ENCODE data around the gene GPC5.

GPC5 gene

GRCh38 chr13:92028695-92029094, 630.3 kb downstream of the GPC5 start:
- DNase-seq (ENCODE audit: low read depth, low spot score), result no peak
- TF ChIP-seq, protein P1, sequence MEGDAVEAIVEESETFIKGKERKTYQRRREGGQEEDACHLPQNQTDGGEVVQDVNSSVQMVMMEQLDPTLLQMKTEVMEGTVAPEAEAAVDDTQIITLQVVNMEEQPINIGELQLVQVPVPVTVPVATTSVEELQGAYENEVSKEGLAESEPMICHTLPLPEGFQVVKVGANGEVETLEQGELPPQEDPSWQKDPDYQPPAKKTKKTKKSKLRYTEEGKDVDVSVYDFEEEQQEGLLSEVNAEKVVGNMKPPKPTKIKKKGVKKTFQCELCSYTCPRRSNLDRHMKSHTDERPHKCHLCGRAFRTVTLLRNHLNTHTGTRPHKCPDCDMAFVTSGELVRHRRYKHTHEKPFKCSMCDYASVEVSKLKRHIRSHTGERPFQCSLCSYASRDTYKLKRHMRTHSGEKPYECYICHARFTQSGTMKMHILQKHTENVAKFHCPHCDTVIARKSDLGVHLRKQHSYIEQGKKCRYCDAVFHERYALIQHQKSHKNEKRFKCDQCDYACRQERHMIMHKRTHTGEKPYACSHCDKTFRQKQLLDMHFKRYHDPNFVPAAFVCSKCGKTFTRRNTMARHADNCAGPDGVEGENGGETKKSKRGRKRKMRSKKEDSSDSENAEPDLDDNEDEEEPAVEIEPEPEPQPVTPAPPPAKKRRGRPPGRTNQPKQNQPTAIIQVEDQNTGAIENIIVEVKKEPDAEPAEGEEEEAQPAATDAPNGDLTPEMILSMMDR (IDR thresholded peaks at IDR 0.05; ENCODE audit: low read depth, low read length), result no peak
- in situ Hi-C loops (cut with HindIII; ENCODE audit: low sequenced_read_pairs), result no loop called here
- no peak overlapping the region for H3K4me3 ChIP-seq (ENCODE audit: low read depth, low read length)

DNA sequence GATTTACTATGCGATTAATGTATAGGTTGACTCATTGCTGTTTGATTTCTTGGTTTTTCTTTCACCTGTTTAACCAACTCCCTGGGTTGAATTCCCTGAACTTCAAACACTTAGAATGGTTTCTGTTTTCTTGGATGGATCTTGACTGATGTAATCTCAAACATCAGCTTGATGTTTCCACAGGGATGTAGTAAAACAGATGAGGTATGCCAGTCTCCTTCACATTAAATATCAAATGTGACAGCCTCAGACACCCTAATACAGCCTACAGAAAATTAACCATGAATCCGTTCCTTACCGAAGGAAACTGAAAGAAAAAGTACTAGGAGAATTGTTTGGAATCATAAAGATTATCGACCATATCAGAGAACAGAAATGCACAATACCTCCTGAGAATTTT, 631.2 kb downstream of the GPC5 start:
- H3K4me3 ChIP-seq (ENCODE audit: low read depth, low read length), result no peak overlapping the region
- DNase-seq (ENCODE audit: low read depth, low spot score), result no peak
- in situ Hi-C loops (cut with HindIII; ENCODE audit: low sequenced_read_pairs), result no loop called here
- TF ChIP-seq, protein P1 (IDR thresholded peaks at IDR 0.05; ENCODE audit: low read depth, low read length), result no peak

GRCh38 chr13:92038905-92039304, 640.5 kb downstream of the GPC5 start:
- DNase-seq (ENCODE audit: low read depth, low spot score), result no peak
- H3K4me3 ChIP-seq (ENCODE audit: low read depth, low read length), result no peak overlapping the region
- in situ Hi-C loops (cut with HindIII; ENCODE audit: low sequenced_read_pairs), result no loop called here
- TF ChIP-seq, protein P1 (IDR thresholded peaks at IDR 0.05; ENCODE audit: low read depth, low read length), result no peak

GRCh38 chr13:92042522-92042921, 644.1 kb downstream of the GPC5 start:
- DNase-seq (ENCODE audit: low read depth, low spot score), result no peak
- no peak overlapping the region for H3K4me3 ChIP-seq (ENCODE audit: low read depth, low read length)
- TF ChIP-seq, protein P1 (IDR thresholded peaks at IDR 0.05; ENCODE audit: low read depth, low read length), result no peak
- in situ Hi-C loops (cut with HindIII; ENCODE audit: low sequenced_read_pairs), result no loop called here

DNA sequence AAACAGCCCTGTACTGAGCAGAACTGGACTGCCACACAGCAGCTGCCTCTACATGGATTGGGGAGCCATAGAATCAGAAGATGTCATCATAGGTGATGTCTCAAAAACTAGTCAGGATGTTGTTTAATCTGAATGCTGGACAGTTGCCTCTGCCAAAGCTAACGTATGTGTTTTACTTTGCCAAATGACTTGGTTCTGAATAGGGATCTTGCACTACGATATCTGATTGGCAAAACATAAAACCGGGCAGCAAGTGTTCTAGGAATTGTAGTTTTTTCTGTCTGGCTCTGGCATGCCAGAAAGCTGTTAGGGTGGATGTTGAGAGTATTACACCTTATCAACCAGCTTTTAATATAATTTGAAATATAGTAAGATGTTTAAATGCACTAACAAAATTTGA, 645.9 kb downstream of the GPC5 start:
- TF ChIP-seq, protein P1 (IDR thresholded peaks at IDR 0.05; ENCODE audit: low read depth, low read length), result no peak
- in situ Hi-C loops (cut with HindIII; ENCODE audit: low sequenced_read_pairs), result no loop called here
- no peak for DNase-seq (ENCODE audit: low read depth, low spot score)
- H3K4me3 ChIP-seq (ENCODE audit: low read depth, low read length), result no peak overlapping the region

DNA sequence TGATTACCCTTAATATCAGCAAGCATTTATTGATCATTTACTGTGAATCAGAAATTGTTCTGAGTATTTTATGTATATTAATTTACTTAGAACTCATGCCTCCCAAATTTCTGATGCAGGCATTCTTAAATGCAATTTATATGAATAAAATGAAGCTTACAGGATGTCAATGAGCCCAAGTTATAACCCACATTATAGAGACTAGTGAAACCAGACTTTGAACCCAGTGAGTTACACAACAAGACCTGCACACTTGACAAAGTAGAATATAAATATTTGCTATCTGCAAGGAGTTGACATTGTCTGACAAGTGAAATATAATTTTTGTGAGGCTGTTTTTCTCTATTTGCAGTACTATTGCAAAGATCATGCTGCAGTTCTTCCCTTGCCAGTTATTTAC, 656.0 kb downstream of the GPC5 start:
- no peak for DNase-seq (ENCODE audit: low read depth, low spot score)
- H3K4me3 ChIP-seq (ENCODE audit: low read depth, low read length), result no peak overlapping the region
- in situ Hi-C loops (cut with HindIII; ENCODE audit: low sequenced_read_pairs), result no loop called here
- TF ChIP-seq, protein P1 (IDR thresholded peaks at IDR 0.05; ENCODE audit: low read depth, low read length), result no peak

- in situ Hi-C loops (cut with HindIII; ENCODE audit: low sequenced_read_pairs), result no loop called here
- TF ChIP-seq, protein P1 (IDR thresholded peaks at IDR 0.05; ENCODE audit: low read depth, low read length), result peak; percentile 45
- peak; percentile 14 for DNase-seq (ENCODE audit: low read depth, low spot score)
- no peak overlapping the region for H3K4me3 ChIP-seq (ENCODE audit: low read depth, low read length)
Observed at GRCh38 chr13:92074658-92075057, 676.2 kb downstream of the GPC5 start.
